H1 (cell line): ENCODE results near the gene ACER3. TPM values are rescaled to one million over a fixed set of nuclear protein-coding genes. Genes with fewer than 3 reads are reported as not detected.

Source experiments
- CTCF ChIA-PET: fragments of 300-600 bp; sonication (Branson Sonifier 250); formaldehyde crosslinking; loops from one replicate; lab custom pipeline; 2021; ENCODE audit not compliant: partially characterized antibody; lab: Charles Lee
- POLR2A ChIA-PET: fragments of 300-600 bp; sonication (Branson Sonifier 250); formaldehyde crosslinking; loops from one replicate; lab custom pipeline; 2021; ENCODE audit warnings: inconsistent platforms; ENCODE audit not compliant: partially characterized antibody; lab: Charles Lee
- DNase-seq, 2 experiments: peaks; one replicate each; pipeline versions ENCODE4 v3.0.0 to v3.0.0-alpha.2; 2010 to 2022; ENCODE audit warnings: low spot score in 2 of 2, low read depth in 1 of 2, mixed read lengths in 1 of 2
- FAIRE-seq: peaks from 2 replicates; lab custom pipeline; 2011; peaks lifted over from hg19 to GRCh38; lab: Jason Lieb, UNC
- H2AFZ ChIP-seq: 2 replicates; pipeline ENCODE4 v1.8.1; 2012; ENCODE audit warnings: low read length, inconsistent platforms
- H2AK5ac ChIP-seq: 2 replicates; pipeline ENCODE4 v1.6.1; 2013; ENCODE audit warnings: low read depth, low read length
- H2BK120ac ChIP-seq: replicated peaks from 2 replicates; pipeline ENCODE3; 2013; ENCODE audit warnings: low read depth, low read length, inconsistent platforms
- H2BK12ac ChIP-seq: 2 replicates; pipeline ENCODE4 v1.6.1; 2013; ENCODE audit warnings: low read depth, low read length
- H2BK15ac ChIP-seq: 2 replicates; pipeline ENCODE4 v1.6.1; 2013; ENCODE audit warnings: low read length
- H2BK20ac ChIP-seq: 2 replicates; pipeline ENCODE4 v1.6.1; 2013; ENCODE audit warnings: low read length
- H2BK5ac ChIP-seq: 2 replicates; pipeline ENCODE4 v1.6.1; 2013; ENCODE audit warnings: low read depth, low read length
- H3K14ac ChIP-seq: 2 replicates; pipeline ENCODE4 v1.6.1; 2013; ENCODE audit warnings: inconsistent platforms; ENCODE audit not compliant: insufficient read length
- H3K18ac ChIP-seq: 2 replicates; pipeline ENCODE4 v1.6.1; 2013; ENCODE audit warnings: low read length; ENCODE audit errors: extremely low read depth
- H3K23ac ChIP-seq: 2 replicates; pipeline ENCODE4 v1.6.1; 2013; ENCODE audit warnings: inconsistent platforms; ENCODE audit not compliant: insufficient read length
- H3K23me2 ChIP-seq: 2 replicates; pipeline ENCODE4 v1.6.1; 2013; ENCODE audit warnings: low read depth, low read length
- H3K27ac ChIP-seq: 2 replicates; pipeline ENCODE4 v1.6.1; 2011; ENCODE audit warnings: low read depth, low read length, inconsistent platforms
- H3K27me3 ChIP-seq, 4 experiments: replicated peaks in 1 of 4; 1 replicate in 1 of 4; 2 replicates in 3 of 4; pipeline versions ENCODE4 v1.6.1 to v1.8.1; 2011 to 2013; ENCODE audit warnings: low read length in 3 of 4, mild to moderate bottlenecking in 3 of 4, inconsistent platforms in 2 of 4, mixed read lengths in 2 of 4, moderate library complexity in 1 of 4; ENCODE audit not compliant: control insufficient read depth in 3 of 4, insufficient read depth in 3 of 4; ENCODE audit errors: extremely low read depth in 1 of 4
- H3K36me3 ChIP-seq, 4 experiments: 2 replicates each; pipeline versions ENCODE4 v1.6.1 to v1.8.1; 2011 to 2013; ENCODE audit warnings: mild to moderate bottlenecking in 4 of 4, low read length in 3 of 4, moderate library complexity in 2 of 4, control low read depth in 1 of 4, inconsistent platforms in 1 of 4; ENCODE audit not compliant: insufficient read depth in 4 of 4, control insufficient read depth in 2 of 4
- H3K4ac ChIP-seq: replicated peaks from 2 replicates; pipeline ENCODE3; 2013; ENCODE audit warnings: low read length, low read depth, mixed read lengths, inconsistent platforms; ENCODE audit not compliant: insufficient read length
- H3K4me1 ChIP-seq, 4 experiments: replicated peaks in 1 of 4; 1 replicate in 1 of 4; 2 replicates in 3 of 4; pipeline versions ENCODE4 v1.6.1 to v1.8.1; 2011 to 2013; ENCODE audit warnings: low read length in 3 of 4, inconsistent platforms in 2 of 4, mixed read lengths in 1 of 4; ENCODE audit not compliant: insufficient read depth in 4 of 4, control insufficient read depth in 3 of 4
- H3K4me2 ChIP-seq, 2 experiments: 2 replicates each; pipeline versions ENCODE4 v1.6.1 to v1.8.1; 2011 to 2013; ENCODE audit warnings: low read depth in 2 of 2, low read length in 2 of 2, control low read depth in 1 of 2, inconsistent platforms in 1 of 2, mild to moderate bottlenecking in 1 of 2; ENCODE audit not compliant: insufficient read depth in 1 of 2
- H3K4me3 ChIP-seq, 4 experiments: fragments of 200-600, 300-600 bp in 1 of 4; sonication (generic), shearing (Covaris generic), sonication (Bioruptor Twin) in 1 of 4; 2 replicates each; pipeline versions ENCODE4 v1.5.1 to v1.8.1; 2011 to 2016; ENCODE audit warnings: low read length in 4 of 4, low read depth in 3 of 4, control low read depth in 2 of 4, inconsistent platforms in 2 of 4, mild to moderate bottlenecking in 2 of 4, mixed read lengths in 1 of 4, moderate library complexity in 1 of 4; ENCODE audit not compliant: insufficient read depth in 2 of 4; ENCODE audit errors: extremely low read depth in 1 of 4
- H3K56ac ChIP-seq: replicated peaks from 2 replicates; pipeline ENCODE3; 2013; ENCODE audit warnings: low read depth, mild to moderate bottlenecking, mixed read lengths, low read length, inconsistent platforms; ENCODE audit not compliant: insufficient read length
- H3K79me1 ChIP-seq: 2 replicates; pipeline ENCODE4 v1.6.1; 2013; ENCODE audit warnings: low read depth, low read length, control low read depth
- H3K79me2 ChIP-seq, 2 experiments: 2 replicates each; pipeline versions ENCODE4 v1.6.1 to v1.8.1; 2012 to 2013; ENCODE audit warnings: low read length in 2 of 2, mild to moderate bottlenecking in 2 of 2, inconsistent platforms in 1 of 2; ENCODE audit not compliant: insufficient read depth in 2 of 2, control insufficient read depth in 1 of 2
- H3K9ac ChIP-seq, 4 experiments: replicated peaks in 1 of 4; 1 replicate in 1 of 4; 2 replicates in 3 of 4; pipeline versions ENCODE4 v1.6.1 to v1.8.1; 2011 to 2013; ENCODE audit warnings: low read depth in 3 of 4, low read length in 3 of 4, control low read depth in 2 of 4, mild to moderate bottlenecking in 2 of 4, moderate library complexity in 2 of 4, inconsistent platforms in 1 of 4; ENCODE audit errors: extremely low read depth in 1 of 4
- H3K9me3 ChIP-seq, 2 experiments: 2 replicates each; pipeline versions ENCODE4 v1.6.1 to v1.8.1; 2012 to 2013; ENCODE audit warnings: mild to moderate bottlenecking in 2 of 2, moderate library complexity in 2 of 2, control low read depth in 1 of 2, inconsistent platforms in 1 of 2, low read depth in 1 of 2, low read length in 1 of 2, mixed read lengths in 1 of 2; ENCODE audit not compliant: insufficient read depth in 2 of 2
- H4K20me1 ChIP-seq, 2 experiments: replicated peaks in 1 of 2; 2 replicates each; pipeline versions ENCODE3 to v1.8.1; 2011 to 2013; ENCODE audit warnings: inconsistent platforms in 2 of 2, low read length in 2 of 2, mild to moderate bottlenecking in 1 of 2; ENCODE audit not compliant: insufficient read depth in 2 of 2, control insufficient read depth in 1 of 2
- H4K5ac ChIP-seq: 2 replicates; pipeline ENCODE4 v1.6.1; 2013; ENCODE audit warnings: low read length, low read depth, mixed read lengths, inconsistent platforms; ENCODE audit not compliant: insufficient read length
- H4K8ac ChIP-seq: 2 replicates; pipeline ENCODE4 v1.8.0; 2013; ENCODE audit warnings: mild to moderate bottlenecking, moderate library complexity, low read length, inconsistent platforms; ENCODE audit not compliant: insufficient read depth; ENCODE audit errors: extremely low read depth
- H4K91ac ChIP-seq: replicated peaks from 2 replicates; pipeline ENCODE3; 2013; ENCODE audit warnings: low read length, mixed read lengths, inconsistent platforms; ENCODE audit not compliant: insufficient read length
- BACH1 ChIP-seq: IDR thresholded peaks from 2 replicates; pipeline ENCODE4 v1.6.1; 2012; ENCODE audit warnings: low read length, improper control_type of control experiment
- CREB1 ChIP-seq: IDR thresholded peaks from 2 replicates; pipeline ENCODE4 v1.6.1; 2012; ENCODE audit warnings: inconsistent platforms
- E2F6 ChIP-seq: IDR thresholded peaks from 2 replicates; pipeline ENCODE4 v1.6.1; 2012; ENCODE audit warnings: inconsistent platforms
- GABPA ChIP-seq: IDR thresholded peaks from 2 replicates; pipeline ENCODE4 v1.6.1; 2011; ENCODE audit warnings: mild to moderate bottlenecking, low read length, moderate library complexity, borderline replicate concordance; ENCODE audit not compliant: insufficient read depth
- GTF2F1 ChIP-seq: IDR thresholded peaks from 2 replicates; pipeline ENCODE4 v1.6.1; 2012; ENCODE audit warnings: low read depth, low read length, improper control_type of control experiment, borderline replicate concordance
- KDM5A ChIP-seq: fragments of 200-600 bp; IDR thresholded peaks from 2 replicates; pipeline ENCODE4 v1.7.1; 2012; ENCODE audit warnings: mild to moderate bottlenecking, low read length, inconsistent platforms, mixed read lengths
- MAX ChIP-seq: IDR thresholded peaks from 2 replicates; pipeline ENCODE4 v1.6.1; 2012; ENCODE audit warnings: inconsistent platforms
- RAD21 ChIP-seq, 2 experiments: IDR thresholded peaks in 1 of 2; conservative IDR thresholded peaks in 1 of 2; 2 replicates each; pipeline ENCODE4 v1.6.1; 2011; ENCODE audit warnings: low read depth in 2 of 2, low read length in 2 of 2, improper control_type of control experiment in 1 of 2, inconsistent platforms in 1 of 2, mild to moderate bottlenecking in 1 of 2, moderate library complexity in 1 of 2
- RBBP5 ChIP-seq: IDR thresholded peaks from 2 replicates; pipeline ENCODE4 v1.7.1; 2012; ENCODE audit warnings: low read depth, mild to moderate bottlenecking, inconsistent platforms, low read length, moderate library complexity, borderline replicate concordance
- SIRT6 ChIP-seq: IDR thresholded peaks from one replicate; pipeline ENCODE4 v1.7.1; 2012; ENCODE audit warnings: low read length, inconsistent platforms
- SP2 ChIP-seq: IDR thresholded peaks from 2 replicates; pipeline ENCODE4 v1.6.1; 2012; ENCODE audit warnings: mild to moderate bottlenecking, low read length, inconsistent platforms
- TBP ChIP-seq: IDR thresholded peaks from 2 replicates; pipeline ENCODE4 v1.6.1; 2011; ENCODE audit warnings: low read depth, low read length, improper control_type of control experiment
- WGBS, 2 experiments: shearing (Covaris generic) in 1 of 2; methylation state at CpG; one replicate each; pipeline versions ENCODE4 v1.1.6 to v1.1.7; 2013 to 2015; ENCODE audit warnings: low lambda C conversion rate in 2 of 2, mixed read lengths in 2 of 2, inconsistent platforms in 1 of 2, low coverage in 1 of 2, missing lambda C conversion rate in 1 of 2; ENCODE audit not compliant: insufficient replicate concordance in 2 of 2, insufficient coverage in 1 of 2, insufficient read length in 1 of 2; ENCODE audit errors: extremely low coverage in 1 of 2, missing lambda C conversion rate in 1 of 2; 5-methylcytosine and 5-hydroxymethylcytosine counted together
- polyA plus RNA-seq, 7 experiments: library from polyadenylated mRNA; depleted of rRNA in 3 of 7; stranded (reverse) in 5 of 7; unstranded in 2 of 7; fragments of >200 nt in 5 of 7; fragments of 200-250 nt in 2 of 7; gene quantifications; 1 replicate in 5 of 7; 2 replicates in 1 of 7; 4 replicates in 1 of 7; pipeline versions ENCODE4 v1.2.1 to v1.2.3, GENCODE V29; 2011 to 2013; ENCODE audit warnings: missing spikeins in 2 of 7, mixed read lengths in 2 of 7
- total RNA-seq: library from RNA; stranded (reverse); fragmentation: NEBNext Ultra II Directional; extraction: Animal tissue kit (Norgen Biotek cat#: 25700); gene quantifications from 2 replicates; pipeline ENCODE4 v1.2.1, GENCODE V29; 2021

The ACER3 gene
- total and polyA plus RNA-seq, 2 of the 8 experiments (the other 6 are each of a cell fraction or from before 2014, with no cell fraction given) = 5.7 to 16.2 TPM

DNA sequence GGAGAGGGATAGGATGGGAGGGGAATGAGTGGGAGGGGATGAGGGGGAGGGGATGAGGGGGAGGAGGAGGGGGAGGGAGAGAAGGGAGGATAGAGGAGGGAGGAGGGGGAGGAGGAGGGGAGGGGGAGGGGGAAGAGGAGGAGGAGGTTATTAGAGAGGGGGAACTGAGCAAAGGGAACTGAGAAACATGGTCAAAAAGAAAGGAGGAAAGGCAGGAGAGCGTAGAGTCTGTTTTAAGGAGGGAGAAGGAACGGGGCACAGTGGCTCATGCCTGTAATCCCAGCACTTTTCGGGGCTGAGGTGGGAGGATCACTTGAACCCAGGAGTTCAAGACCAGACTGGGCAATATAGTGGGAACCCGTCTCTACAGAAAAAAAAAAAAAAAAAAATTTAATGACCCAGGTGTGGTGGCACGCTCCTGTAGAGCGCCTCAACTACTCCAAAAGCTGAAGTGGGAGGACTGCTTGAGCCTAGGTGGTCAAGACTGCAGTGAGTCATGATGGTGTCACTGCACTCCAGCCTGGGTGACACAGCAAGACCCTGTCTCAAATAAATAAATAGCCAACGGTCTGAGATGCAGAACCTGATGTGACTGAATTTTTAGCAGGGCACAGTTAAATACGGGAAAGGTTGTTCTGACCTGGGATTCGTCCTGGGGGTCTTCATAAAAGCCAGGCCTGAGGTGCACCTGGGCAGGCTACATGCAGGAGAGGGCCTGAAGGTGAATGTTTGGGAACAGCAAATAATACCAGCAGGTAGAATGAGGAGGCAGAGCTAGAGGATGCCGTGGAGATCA lies 177.5 kb downstream of the ACER3 start:
- Histone ChIP-seq H2BK5ac (no peak overlapping the region), H3K14ac (no peak overlapping the region), H2AFZ (no peak overlapping the region), H3K4me2 (no peak overlapping the region), H2AK5ac (no peak overlapping the region), H2BK120ac (no peak overlapping the region), H4K8ac (no peak overlapping the region), H3K36me3 (peaks cover 0 to 6% (median 0%) of the 10 kb centered on the region in 4 experiments; a peak in 1 of 8 replicates), H2BK15ac (no peak overlapping the region), H4K20me1 (no peaks in the 10 kb centered on the region), H3K4ac (no peak overlapping the region), H3K79me2 (no peaks in the 10 kb centered on the region), H3K79me1 (no peaks in the 10 kb centered on the region), H3K18ac (no peak overlapping the region), H2BK20ac (no peak overlapping the region), H4K91ac (no peak overlapping the region), H2BK12ac (no peak overlapping the region), H3K23me2 (peaks cover 4% of the 10 kb centered on the region; the same call in 1 of the 2 replicates), H3K4me3 (no peak overlapping the region), H3K9me3 (peaks cover 0 to 8% of the 10 kb centered on the region in 2 experiments; a peak in 2 of 4 replicates), H3K27me3 (peaks cover 14 to 34% (median 30%) of the 10 kb centered on the region in 4 experiments), H4K5ac (no peak overlapping the region), H3K23ac (no peak overlapping the region), H3K4me1 (peaks cover 0 to 8% (median 6%) of the 10 kb centered on the region in 4 experiments), H3K9ac (no peak overlapping the region), H3K27ac (no peak overlapping the region), H3K56ac (no peak overlapping the region)
- POLR2A ChIA-PET = no interaction called here
- WGBS, 2 experiments = 87% methylated on average over 8 of the region's 10 CpGs; no CpG with 5 or more reads in 1 of the 2 experiments
- CTCF ChIA-PET = interaction anchor here (0.6 to 4.0 kb wide), 12 partner anchors 9 to 307 kb away, joined by 3 to 40 read pairs (median 6); no protein-coding TSS in a partner anchor
- FAIRE-seq (no peak), DNase-seq (no peak)
- TF ChIP-seq BACH1 = no peak
- TF ChIP-seq RBBP5 = no peak
- no peak for TF ChIP-seq GABPA
- TF ChIP-seq CREB1 = no peak
- TF ChIP-seq E2F6 = no peak
- TF ChIP-seq SP2 = no peak
- TF ChIP-seq TBP = no peak
- no peak for TF ChIP-seq MAX
- no peak for TF ChIP-seq GTF2F1
- TF ChIP-seq KDM5A = no peak
- no peak for TF ChIP-seq RAD21 (IDR thresholded peaks at IDR 0.05 in 1 of 2, conservative IDR thresholded peaks at IDR 0.05 in 1 of 2; ENCODE audit: low read depth in 2 of 2, low read length in 2 of 2)
- no peak for TF ChIP-seq SIRT6
